ENCODE measurements around the gene AHRR. TPM values are rescaled to one million over a fixed set of nuclear protein-coding genes. Genes with fewer than 3 reads are reported as not detected.

The AHRR gene
- total and polyA plus RNA-seq, 9 of the 15 experiments (the other 6 are each of a cell fraction or from before 2014, with no cell fraction given) = 0.06 to 1.6 (median 0.75) TPM; not detected in 1

DNA sequence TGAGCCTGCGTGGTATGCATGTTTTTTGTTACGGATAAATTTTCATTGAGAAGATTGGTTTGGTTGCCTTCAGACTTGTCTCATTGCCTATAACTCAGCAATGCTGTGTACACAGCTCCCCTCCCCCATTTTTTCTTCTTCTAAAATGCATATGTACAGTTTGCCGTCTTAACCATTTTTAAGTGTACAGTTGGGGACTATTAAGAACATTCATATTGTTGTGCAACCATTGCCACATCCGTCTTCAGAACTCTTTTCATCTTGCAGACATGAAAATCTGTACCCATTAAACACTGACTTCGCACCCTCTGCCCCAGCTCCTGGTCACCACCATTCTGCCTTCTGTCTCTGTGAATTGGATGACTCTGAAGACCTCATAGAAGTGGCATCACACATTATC is 127.6 kb downstream of the AHRR start:
- H3K9me1 ChIP-seq (ENCODE audit: control insufficient read depth, insufficient read depth, low read length) = peaks cover 8% of the 10 kb centered on the region
- no peak overlapping the region for H3K9ac ChIP-seq (ENCODE audit: insufficient read depth in 1 of 2, low read depth in 2 of 2, low read length in 2 of 2)
- no peaks in the 10 kb centered on the region for H4K20me1 ChIP-seq (replicated peaks; ENCODE audit: control insufficient read depth, insufficient read depth, low read length)
- ATAC-seq (no peak), FAIRE-seq (no peak), DNase-seq (ENCODE audit: extremely low read depth in 1 of 4, low spot score in 3 of 4) (no peak)
- peaks cover 11% of the 10 kb centered on the region for H3K79me2 ChIP-seq (ENCODE audit: control insufficient read depth, insufficient read depth, low read length)
- H3K36me3 ChIP-seq (ENCODE audit: control insufficient read depth, insufficient read depth, low read length) = peaks cover 80% of the 10 kb centered on the region
- POLR2A ChIA-PET = no interaction called here
- H3K27ac ChIP-seq (ENCODE audit: extremely low read depth, low read depth, low read length) = no peak overlapping the region
- no peak overlapping the region for H3K4me2 ChIP-seq (ENCODE audit: insufficient read depth, low read length)
- intact Hi-C loops (cut with micrococcal nuclease) (no loop called here), in situ Hi-C loops (cut with MboI) (no loop called here)
- no peaks in the 10 kb centered on the region for H3K27me3 ChIP-seq (ENCODE audit: control insufficient read depth in 2 of 2, insufficient read depth in 2 of 2, low read length in 2 of 2)
- CTCF ChIA-PET (ENCODE audit: low intra/inter-chr PET ratio) = no interaction called here
- H2AFZ ChIP-seq (ENCODE audit: low read depth, low read length) = no peak overlapping the region
- peaks cover 2 to 10% of the 10 kb centered on the region in 2 experiments; a peak in 2 of 5 replicates for H3K4me1 ChIP-seq (replicated peaks in 1 of 2; ENCODE audit: control insufficient read depth in 2 of 2, insufficient read depth in 2 of 2, low read length in 2 of 2)
- peaks cover 8% of the 10 kb centered on the region for H3K9me3 ChIP-seq (replicated peaks; ENCODE audit: control insufficient read depth, insufficient read depth, low read depth, low read length)
- 97% methylated on average over 5 of the region's 5 CpGs for WGBS (ENCODE audit: insufficient coverage, low coverage, missing lambda C conversion rate)
- BruUV-seq (replicated peaks) = no TSS peak
- H3K4me3 ChIP-seq = no peak overlapping the region
- TF ChIP-seq BRD9 (IDR thresholded peaks at IDR 0.05; ENCODE audit: low read depth, partially characterized antibody) (no peak), RFX1 (IDR thresholded peaks at IDR 0.05) (no peak), KDM1A (IDR thresholded peaks at IDR 0.05) (no peak), MAFG (tag; conservative IDR thresholded peaks at IDR 0.05) (no peak), OTX1 (CRISPR knock-in tag; IDR thresholded peaks at IDR 0.05) (no peak), ZNF75A (CRISPR knock-in tag; IDR thresholded peaks at IDR 0.05) (no peak), POLR2A (conservative IDR thresholded peaks at IDR 0.05) (no peak), LARP7 (IDR thresholded peaks at IDR 0.05) (no peak), HOMEZ (CRISPR knock-in tag; IDR thresholded peaks at IDR 0.05) (no peak), FOXP1 (CRISPR knock-in tag; IDR thresholded peaks at IDR 0.05) (no peak), KAT7 (CRISPR knock-in tag; IDR thresholded peaks at IDR 0.05; ENCODE audit: borderline replicate concordance) (no peak), SOX6 (IDR thresholded peaks at IDR 0.05) (no peak), HNRNPUL1 (IDR thresholded peaks at IDR 0.05; ENCODE audit: low read length) (no peak), SAFB (IDR thresholded peaks at IDR 0.05; ENCODE audit: borderline replicate concordance, low read depth, low read length) (no peak)
- TF ChIP-seq, protein P1, sequence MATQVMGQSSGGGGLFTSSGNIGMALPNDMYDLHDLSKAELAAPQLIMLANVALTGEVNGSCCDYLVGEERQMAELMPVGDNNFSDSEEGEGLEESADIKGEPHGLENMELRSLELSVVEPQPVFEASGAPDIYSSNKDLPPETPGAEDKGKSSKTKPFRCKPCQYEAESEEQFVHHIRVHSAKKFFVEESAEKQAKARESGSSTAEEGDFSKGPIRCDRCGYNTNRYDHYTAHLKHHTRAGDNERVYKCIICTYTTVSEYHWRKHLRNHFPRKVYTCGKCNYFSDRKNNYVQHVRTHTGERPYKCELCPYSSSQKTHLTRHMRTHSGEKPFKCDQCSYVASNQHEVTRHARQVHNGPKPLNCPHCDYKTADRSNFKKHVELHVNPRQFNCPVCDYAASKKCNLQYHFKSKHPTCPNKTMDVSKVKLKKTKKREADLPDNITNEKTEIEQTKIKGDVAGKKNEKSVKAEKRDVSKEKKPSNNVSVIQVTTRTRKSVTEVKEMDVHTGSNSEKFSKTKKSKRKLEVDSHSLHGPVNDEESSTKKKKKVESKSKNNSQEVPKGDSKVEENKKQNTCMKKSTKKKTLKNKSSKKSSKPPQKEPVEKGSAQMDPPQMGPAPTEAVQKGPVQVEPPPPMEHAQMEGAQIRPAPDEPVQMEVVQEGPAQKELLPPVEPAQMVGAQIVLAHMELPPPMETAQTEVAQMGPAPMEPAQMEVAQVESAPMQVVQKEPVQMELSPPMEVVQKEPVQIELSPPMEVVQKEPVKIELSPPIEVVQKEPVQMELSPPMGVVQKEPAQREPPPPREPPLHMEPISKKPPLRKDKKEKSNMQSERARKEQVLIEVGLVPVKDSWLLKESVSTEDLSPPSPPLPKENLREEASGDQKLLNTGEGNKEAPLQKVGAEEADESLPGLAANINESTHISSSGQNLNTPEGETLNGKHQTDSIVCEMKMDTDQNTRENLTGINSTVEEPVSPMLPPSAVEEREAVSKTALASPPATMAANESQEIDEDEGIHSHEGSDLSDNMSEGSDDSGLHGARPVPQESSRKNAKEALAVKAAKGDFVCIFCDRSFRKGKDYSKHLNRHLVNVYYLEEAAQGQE (IDR thresholded peaks at IDR 0.05; ENCODE audit: borderline replicate concordance) = no peak
- TF ChIP-seq, protein P1 (CRISPR knock-in tag; IDR thresholded peaks at IDR 0.05; ENCODE audit: low read depth) = no peak
- TF ChIP-seq, protein P2, sequence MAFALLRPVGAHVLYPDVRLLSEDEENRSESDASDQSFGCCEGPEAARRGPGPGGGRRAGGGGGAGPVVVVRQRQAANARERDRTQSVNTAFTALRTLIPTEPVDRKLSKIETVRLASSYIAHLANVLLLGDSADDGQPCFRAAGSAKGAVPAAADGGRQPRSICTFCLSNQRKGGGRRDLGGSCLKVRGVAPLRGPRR (CRISPR knock-in tag; IDR thresholded peaks at IDR 0.05) = no peak
